Glomerular visceral epithelial cell (primary cell): ENCODE measurements around the gene CEP44.
A peak's percentile ranks its signal among the peaks of the same experiment; 100 is the strongest.
"Not testable (repeated sequence)": the region's sequence is repeated elsewhere in the genome, so short reads cannot be mapped to it uniquely, and the experiment has no call there.

ENCODE experiments used
- DNase-seq: peaks from one replicate; pipeline ENCODE4 v3.0.0-alpha.2; 2016; ENCODE audit errors: extremely low spot score

The CEP44 gene

GRCh38 chr4:174279433-174280155 lies 4.1 kb upstream of the CEP44 start:
- DNase-seq, result no peak

DNA sequence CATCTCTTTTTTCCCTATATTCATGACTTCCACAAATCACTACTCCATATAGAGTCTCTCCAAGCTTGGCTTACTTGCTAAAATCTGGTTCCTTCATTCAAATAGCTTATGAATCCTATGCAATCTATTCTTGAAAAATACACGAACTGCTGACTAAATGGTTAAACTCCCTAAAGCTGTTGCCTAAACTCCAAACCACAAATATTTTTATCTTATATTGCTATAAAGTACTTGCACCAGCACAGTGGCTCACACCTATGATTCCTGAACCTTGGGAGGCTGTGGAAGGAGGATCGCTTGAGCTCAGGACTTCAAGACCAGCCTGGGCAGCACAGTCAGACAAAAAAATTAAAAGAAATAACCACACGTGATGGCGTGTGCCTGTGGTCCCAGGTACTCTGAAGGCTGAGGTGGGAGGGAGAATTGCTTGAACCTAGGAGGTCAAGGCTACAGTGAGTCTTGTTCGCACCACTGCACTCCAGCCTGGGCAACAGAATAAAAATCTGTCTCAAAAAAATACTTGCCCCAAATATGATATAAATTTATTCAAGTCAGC lies 2.5 kb upstream of the CEP44 start:
- no peak for DNase-seq

GRCh38 chr4:174281901-174282300 lies 1.8 kb upstream of the CEP44 start:
- no peak for DNase-seq

DNA sequence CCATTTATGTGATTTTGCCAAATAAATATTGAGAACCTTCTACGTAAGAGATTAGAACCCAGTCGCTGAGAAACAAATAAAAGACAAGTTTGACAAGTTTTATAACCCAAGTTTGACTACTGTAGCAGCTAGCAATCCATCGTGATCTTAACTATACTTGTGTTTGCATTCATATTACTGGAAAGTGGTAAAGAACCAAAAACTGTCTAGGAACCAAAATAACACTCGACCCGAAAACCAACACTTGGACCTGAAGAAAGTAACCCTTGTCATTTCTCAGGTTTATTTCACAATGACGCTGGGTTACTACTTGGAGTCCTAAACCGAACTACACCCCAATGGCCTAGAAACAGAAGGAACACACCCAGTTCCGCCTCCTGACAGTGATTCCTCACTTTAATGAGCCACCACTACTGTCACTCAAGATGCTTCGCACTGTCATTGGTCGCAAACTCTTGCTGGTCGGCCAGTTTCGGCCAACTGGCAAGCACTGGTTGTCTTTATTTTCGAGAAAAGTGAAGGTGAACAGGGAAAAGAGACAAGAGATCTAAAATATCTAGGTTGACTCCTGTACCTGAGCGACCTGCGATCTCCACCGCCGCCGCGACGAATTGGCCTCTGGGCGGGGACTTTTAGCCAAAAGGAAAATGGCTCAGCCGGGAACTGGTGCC lies 740 bp upstream of the CEP44 start:
- peak; percentile 88 for DNase-seq

DNA sequence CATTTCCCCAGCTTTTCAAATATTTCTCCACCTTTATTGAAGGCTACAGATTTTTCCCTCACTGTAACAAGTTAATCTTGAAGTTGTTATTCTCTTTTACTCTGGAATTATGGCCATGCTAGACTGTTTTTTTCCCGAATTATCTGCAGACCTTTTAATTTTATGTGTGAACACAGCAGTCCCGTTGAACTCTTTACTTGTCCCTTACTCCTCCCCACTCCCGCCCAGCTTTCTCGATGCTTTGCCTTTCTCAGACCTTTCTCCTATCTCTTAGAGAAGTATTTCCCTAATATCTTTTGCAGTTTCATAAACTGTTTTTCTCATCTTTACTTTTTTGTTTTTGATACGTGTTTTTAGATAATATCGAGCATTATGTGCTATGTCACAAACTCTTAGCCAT lies 776 bp downstream of the CEP44 start:
- no peak for DNase-seq

- DNase-seq, result no peak
Measured at GRCh38 chr4:174286870-174287269, 3.2 kb downstream of the CEP44 start.

- no peak for DNase-seq
Measured at GRCh38 chr4:174292473-174292872, 8.8 kb downstream of the CEP44 start.

- not testable (repeated sequence) for DNase-seq
Measured at GRCh38 chr4:174294641-174295040, 10.9 kb downstream of the CEP44 start.

DNA sequence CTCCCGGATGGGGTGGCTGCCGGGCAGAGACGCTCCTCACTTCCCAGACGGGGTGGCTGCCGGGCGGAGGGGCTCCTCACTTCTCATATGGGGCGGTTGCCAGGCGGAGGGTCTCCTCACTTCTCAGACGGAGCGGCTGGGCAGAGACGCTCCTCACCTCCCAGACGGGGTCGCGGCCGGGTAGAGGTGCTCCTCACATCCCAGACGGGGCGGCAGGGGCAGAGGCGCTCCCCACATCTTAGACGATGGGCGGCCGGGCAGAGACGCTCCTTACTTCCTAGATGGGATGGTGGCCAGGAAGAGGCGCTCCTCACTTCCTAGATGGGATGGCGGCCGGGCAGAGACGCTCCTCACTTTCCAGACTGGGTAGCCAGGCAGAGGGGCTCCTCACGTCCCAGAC lies 11.4 kb downstream of the CEP44 start:
- not testable (repeated sequence) for DNase-seq

- no peak for DNase-seq
Measured at GRCh38 chr4:174303687-174304086, 20.0 kb downstream of the CEP44 start.

DNA sequence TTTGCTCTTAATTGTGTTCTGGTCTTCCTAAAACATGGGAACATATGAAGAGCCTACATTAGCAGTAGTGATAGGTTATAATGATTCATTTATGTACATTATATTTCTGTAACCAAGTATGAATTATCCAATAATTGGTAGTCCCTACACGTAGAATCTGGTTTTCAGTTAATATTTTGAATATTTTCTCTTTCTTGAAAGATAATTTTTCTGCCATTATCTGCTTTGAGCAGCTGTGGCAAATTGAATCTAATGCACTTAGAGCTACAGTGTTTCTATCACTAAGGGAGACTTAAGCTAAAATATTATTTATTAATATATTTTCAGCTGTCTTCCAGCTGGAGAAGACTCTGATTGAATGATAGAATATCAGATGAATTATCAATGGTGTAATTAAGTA lies 21.0 kb downstream of the CEP44 start:
- no peak for DNase-seq

DNA sequence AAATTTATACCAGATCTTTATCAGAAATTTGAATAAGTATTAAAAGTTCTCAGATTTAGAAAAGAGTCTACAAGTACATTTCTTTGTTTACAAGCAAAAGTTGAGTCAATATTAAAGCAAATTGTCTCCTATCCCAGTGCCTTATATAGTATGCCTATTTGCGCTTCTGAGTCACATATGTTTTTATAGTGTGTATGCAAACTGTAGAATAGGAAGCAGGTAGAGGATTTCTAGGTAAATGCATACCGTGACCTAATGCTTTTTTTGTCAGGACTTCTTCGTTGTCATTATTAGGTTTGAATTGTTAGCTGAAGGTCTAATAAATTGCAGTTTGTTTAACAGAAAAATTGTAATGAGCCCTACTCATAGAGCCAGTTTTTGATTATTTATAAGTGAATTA lies 22.2 kb downstream of the CEP44 start:
- no peak for DNase-seq

- DNase-seq, result no peak
Measured at GRCh38 chr4:174307694-174308093, 24.0 kb downstream of the CEP44 start.

- DNase-seq, result no peak
Measured at GRCh38 chr4:174312993-174313392, 29.3 kb downstream of the CEP44 start.

GRCh38 chr4:174314274-174314673 lies 30.6 kb downstream of the CEP44 start:
- DNase-seq, result no peak

- DNase-seq, result peak; percentile 18
Measured at GRCh38 chr4:174314770-174315169, 31.1 kb downstream of the CEP44 start.

DNA sequence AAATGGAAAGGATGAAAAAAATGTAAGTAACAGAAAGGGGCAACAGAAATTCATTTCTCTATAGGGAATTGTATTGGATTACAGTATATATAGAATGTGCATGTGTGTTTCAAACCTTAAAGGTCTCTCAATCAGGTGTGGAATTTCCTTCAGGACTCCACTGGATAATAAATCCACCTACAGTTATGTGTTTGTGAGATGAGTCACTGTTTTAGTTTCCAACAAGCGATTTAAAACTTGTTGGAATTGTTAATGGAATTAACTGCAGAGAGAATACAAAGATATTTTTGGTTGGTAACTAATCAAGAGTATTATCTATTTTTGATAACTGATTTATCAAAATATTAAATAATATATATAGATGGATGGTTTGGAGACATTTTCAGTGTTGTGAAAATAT lies 32.8 kb downstream of the CEP44 start:
- no peak for DNase-seq

DNA sequence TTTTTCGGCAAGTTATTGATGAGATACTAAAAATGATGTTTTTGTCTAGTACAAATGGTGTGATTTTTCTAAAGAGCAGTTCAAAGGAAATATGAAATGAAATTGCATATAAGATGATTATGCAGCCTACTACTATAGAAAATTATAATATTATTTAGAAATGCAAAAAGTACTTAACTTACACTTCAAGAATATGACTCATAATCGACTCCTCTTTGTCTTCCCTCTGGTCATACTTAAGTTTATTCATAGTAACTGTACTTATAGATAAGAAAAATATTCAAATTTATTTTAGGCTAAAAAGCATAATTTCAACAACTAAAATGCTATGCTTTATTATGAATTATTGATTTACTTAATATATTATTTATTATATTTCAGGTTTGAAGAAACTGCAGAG lies 33.2 kb downstream of the CEP44 start:
- no peak for DNase-seq

DNA sequence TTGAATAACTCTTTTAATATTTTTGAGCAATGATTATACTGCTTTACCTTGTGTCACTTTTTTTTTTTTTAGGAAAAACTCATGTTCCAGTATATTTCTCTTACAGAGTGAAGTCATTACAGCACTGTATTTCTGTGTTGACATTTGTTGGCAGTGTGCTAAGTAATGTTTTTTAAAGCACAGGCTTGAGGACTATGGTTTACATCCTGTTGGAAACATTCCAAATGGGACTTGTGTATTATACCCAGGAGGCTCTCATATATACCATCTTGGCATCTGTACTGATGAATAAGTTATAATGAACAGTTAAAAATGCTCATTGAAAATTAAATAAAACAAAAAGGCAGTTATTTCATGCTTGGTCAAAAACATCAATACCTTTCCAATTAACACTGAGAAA lies 33.8 kb downstream of the CEP44 start:
- DNase-seq, result no peak

- peak; percentile 48 for DNase-seq
Measured at GRCh38 chr4:174318829-174319764, 35.4 kb downstream of the CEP44 start.

- no peak for DNase-seq
Measured at GRCh38 chr4:174320494-174321199, 36.9 kb downstream of the CEP44 start.

DNA sequence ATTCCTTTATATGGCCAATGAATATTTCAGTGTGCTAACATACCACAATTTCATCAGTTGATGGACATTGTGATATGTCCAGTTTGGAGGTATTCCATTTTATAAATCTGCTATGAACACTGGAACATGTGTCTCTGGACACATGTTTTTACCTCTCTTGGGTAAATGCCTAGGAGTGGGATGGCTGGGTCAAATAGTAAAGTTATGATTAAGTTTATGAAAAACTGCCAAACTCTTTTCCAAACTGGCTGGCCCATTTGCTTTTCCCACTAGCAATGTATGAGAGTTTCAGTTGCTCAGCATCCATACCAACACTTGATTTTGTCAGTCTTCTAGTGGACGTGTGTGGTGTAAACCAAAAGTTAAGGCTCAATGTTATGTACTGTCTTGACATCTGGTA lies 40.5 kb downstream of the CEP44 start:
- DNase-seq, result no peak
